Measurements from ENCODE around the gene RABL6.

Gene RABL6

GRCh38 chr9:136849038-136849959 lies 41.6 kb downstream of the RABL6 start, which contains the start of gene PHPT1:
TSS of gene PHPT1 (plus strand) at chr9:136849409. CDS start at chr9:136849431, 22 bp downstream.
- peak; percentile 93 for DNase-seq

GRCh38 chr9:136849960-136850865 lies 42.5 kb downstream of the RABL6 start:
- DNase-seq: no peak

GRCh38 chr9:136850866-136851775 lies 43.4 kb downstream of the RABL6 start:
- no peak for DNase-seq

- DNase-seq: no peak
Measured at GRCh38 chr9:136851941-136852663, 44.4 kb downstream of the RABL6 start, which contains the start of gene MAMDC4. TSS of gene MAMDC4 (plus strand) at chr9:136852346. CDS start at chr9:136852417, 71 bp downstream.

- no peak for DNase-seq
Measured at GRCh38 chr9:136852664-136853595, 45.2 kb downstream of the RABL6 start.

GRCh38 chr9:136853596-136854112 lies 45.9 kb downstream of the RABL6 start:
- DNase-seq: no peak

- no peak for DNase-seq
Measured at GRCh38 chr9:136854113-136854841, 46.5 kb downstream of the RABL6 start.

- DNase-seq: no peak
Measured at GRCh38 chr9:136854842-136855460, 47.2 kb downstream of the RABL6 start.

GRCh38 chr9:136855461-136856078 lies 47.8 kb downstream of the RABL6 start:
- no peak for DNase-seq

- DNase-seq: no peak
Measured at GRCh38 chr9:136856079-136856476, 48.3 kb downstream of the RABL6 start.

GRCh38 chr9:136856541-136857141 lies 48.9 kb downstream of the RABL6 start:
- DNase-seq: no peak

GRCh38 chr9:136857166-136857565 lies 49.4 kb downstream of the RABL6 start:
- DNase-seq: no peak

GRCh38 chr9:136857581-136858412 lies 50.0 kb downstream of the RABL6 start:
- no peak for DNase-seq

- no peak for DNase-seq
Measured at GRCh38 chr9:136858452-136858843, 50.7 kb downstream of the RABL6 start.

GRCh38 chr9:136858844-136859757 lies 51.4 kb downstream of the RABL6 start:
- no peak for DNase-seq

- DNase-seq: no peak
Measured at GRCh38 chr9:136860529-136860928, 52.8 kb downstream of the RABL6 start.
